Lower leg skin (tissue), 3 donors: ENCODE data around the gene PRR30.

Source experiments
- POLR2A ChIP-seq, 2 donors: fragments of 450-650 bp; IDR thresholded peaks; one replicate each; pipeline ENCODE4 v1.6.1; 2016 to 2017; ENCODE audit warnings: antibody characterized with exemption in 2 of 2, mild to moderate bottlenecking in 1 of 2, moderate library complexity in 1 of 2
- TF ChIP-seq, protein P1 (sequence below), 3 donors: fragments of 450-650 bp; IDR thresholded peaks; one replicate each; pipeline ENCODE4 v1.5.1; 2016; ENCODE audit warnings: antibody characterized with exemption in 3 of 3, mild to moderate bottlenecking in 3 of 3, moderate library complexity in 2 of 3

DNA sequence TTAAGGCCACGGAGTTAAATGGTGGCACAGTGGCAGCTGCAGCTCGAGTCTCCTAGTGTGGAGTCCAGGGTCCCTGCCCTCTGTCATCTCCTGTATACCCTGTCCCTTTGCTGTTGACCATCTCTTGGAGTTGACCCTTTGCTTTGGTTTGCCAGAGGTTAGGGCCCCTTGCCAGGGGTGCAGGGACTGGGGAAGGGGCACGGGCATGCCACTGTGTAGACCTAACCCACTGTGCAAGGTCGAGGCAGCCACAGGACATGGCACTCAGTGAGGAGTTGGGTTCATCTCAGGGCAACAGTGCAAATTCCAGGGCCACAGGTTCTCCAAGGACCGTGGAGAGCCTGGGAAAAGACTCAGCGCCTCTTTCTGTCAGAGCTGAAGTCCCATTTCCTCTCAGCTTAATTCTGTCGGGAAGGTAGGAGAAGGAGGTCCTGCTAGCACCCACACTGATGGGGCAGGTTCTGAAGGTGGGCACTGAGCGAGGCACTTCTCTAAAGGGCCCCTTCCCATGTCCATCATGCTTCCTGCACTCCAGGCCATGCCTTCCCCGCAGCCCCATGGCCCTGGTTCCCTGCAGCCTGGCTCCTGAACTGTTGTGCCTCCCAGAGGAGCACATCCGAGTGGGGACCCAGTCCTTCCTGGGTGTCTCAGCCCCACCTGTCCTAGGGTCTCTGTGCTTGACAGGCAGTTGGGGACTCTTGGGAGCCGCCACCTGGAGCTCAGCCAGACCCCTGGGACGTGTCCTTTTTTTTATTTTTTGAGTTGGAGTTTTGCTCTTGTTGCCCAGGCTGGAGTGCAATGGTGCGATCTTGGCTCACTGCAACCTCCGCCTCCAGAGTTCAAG is 49.9 kb downstream of the PRR30 start:
- TF ChIP-seq, protein P1, sequence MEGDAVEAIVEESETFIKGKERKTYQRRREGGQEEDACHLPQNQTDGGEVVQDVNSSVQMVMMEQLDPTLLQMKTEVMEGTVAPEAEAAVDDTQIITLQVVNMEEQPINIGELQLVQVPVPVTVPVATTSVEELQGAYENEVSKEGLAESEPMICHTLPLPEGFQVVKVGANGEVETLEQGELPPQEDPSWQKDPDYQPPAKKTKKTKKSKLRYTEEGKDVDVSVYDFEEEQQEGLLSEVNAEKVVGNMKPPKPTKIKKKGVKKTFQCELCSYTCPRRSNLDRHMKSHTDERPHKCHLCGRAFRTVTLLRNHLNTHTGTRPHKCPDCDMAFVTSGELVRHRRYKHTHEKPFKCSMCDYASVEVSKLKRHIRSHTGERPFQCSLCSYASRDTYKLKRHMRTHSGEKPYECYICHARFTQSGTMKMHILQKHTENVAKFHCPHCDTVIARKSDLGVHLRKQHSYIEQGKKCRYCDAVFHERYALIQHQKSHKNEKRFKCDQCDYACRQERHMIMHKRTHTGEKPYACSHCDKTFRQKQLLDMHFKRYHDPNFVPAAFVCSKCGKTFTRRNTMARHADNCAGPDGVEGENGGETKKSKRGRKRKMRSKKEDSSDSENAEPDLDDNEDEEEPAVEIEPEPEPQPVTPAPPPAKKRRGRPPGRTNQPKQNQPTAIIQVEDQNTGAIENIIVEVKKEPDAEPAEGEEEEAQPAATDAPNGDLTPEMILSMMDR (IDR thresholded peaks at IDR 0.05): no peak
- no peak for TF ChIP-seq POLR2A (IDR thresholded peaks at IDR 0.05)
